HFF-Myc (cell line): ENCODE data around the gene CAMK2A.

Experiments used
- DNase-seq: peaks from one replicate; pipeline ENCODE4 v3.0.0-alpha.2; 2011; ENCODE audit warnings: low read depth; ENCODE audit errors: extremely low read depth
- H3K4me3 ChIP-seq: replicated peaks from 2 replicates; pipeline ENCODE4 v1.5.1; 2011; ENCODE audit warnings: low read depth, mild to moderate bottlenecking, control low read depth, low read length
- CTCF ChIP-seq: IDR thresholded peaks from 2 replicates; pipeline ENCODE4 v1.5.1; 2012; ENCODE audit warnings: mild to moderate bottlenecking, low read depth, low read length, control low read depth; ENCODE audit errors: missing control alignments

Gene CAMK2A

DNA sequence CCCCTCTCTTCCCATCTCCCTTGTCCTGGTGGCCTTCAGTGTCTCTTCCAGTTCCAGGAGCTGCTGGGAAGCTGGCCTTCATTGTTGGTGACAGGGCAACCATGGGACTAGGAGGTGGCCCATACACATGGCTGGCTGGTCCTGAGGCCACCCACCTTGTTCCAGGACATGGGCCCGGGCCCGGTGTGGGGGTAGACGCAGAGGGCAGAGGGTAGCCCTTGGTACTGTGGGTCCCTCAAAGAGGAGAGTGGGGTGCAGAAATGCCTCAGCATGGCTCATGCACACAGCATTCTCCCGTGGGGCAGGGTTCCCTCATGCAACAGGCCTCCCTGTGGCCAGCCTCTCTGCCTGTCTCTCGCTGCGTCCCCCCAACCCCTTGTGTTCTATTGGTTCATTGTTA is 78.9 kb downstream of the CAMK2A start:
- H3K4me3 ChIP-seq: no peak overlapping the region

GRCh38 chr5:150209099-150209635 is 80.4 kb downstream of the CAMK2A start:
- no peak for TF ChIP-seq CTCF
- no peak for DNase-seq
- H3K4me3 ChIP-seq: no peak overlapping the region

More for the DNA sequence above, 78.9 kb downstream of the CAMK2A start:
- no peak for DNase-seq
- TF ChIP-seq CTCF: no peak

DNA sequence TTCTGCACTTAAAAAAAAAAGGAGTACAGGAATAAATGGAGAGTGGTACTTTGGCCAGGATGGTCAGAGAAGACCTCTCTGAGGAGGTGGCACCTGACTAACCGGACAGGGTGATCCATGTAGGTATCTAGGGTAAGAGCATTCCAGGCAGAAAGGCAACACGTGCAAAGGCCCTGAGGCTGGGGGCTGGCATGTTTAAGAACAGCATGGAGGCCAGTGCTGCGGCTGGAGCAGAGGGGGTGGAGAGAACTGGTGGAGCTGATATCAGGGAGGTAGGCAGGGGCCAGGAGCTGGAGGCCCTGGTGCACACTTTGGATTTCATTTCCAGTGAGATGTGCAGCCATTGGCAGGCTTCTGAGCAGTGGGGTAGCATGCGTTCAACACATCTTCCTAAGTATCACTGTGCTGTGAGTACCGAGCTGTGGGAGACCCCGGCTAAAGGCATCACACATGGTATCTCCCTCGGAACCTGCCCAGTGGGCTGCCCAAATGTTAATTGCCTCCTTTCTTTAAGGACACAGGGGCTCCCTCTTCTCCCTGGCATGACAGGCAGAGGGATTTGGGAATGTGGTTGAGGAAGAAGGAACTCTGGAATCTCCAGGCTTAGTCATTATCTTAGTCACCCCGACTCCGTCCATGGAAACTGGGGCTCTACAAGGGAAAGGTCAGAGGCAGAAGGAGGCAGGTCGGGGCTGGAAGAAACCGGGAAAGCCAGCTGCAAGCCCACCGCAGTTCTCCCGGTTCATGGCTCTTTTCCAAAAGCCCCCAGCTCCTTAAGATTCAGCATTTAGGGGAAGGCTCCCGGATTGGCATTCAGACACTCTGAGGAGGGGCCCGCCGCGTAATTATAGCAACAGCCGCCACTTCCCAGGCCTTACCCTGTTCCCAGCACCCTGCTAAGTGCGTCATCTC is 81.1 kb downstream of the CAMK2A start:
- no peak for TF ChIP-seq CTCF
- no peak overlapping the region for H3K4me3 ChIP-seq
- no peak for DNase-seq

DNA sequence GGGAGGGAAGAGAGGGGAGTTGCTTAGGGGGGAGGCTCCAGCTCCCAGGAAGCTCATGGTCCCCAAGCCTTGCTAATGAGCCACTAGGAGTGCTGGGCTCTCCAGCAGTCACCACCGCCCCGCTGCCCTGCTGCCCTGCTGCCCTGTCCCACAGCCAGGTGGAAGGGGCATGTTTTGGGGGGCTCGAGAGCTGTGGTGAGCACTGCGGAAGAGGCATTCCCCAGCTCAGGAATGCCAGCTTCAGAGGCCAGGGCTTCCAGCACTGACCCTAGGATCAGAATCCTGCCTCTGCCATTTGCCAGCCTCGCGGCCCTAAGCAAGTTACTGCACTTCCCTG is 82.8 kb downstream of the CAMK2A start:
- no peak overlapping the region for H3K4me3 ChIP-seq
- no peak for DNase-seq
- TF ChIP-seq CTCF: no peak

- DNase-seq: no peak
- TF ChIP-seq CTCF: no peak
- H3K4me3 ChIP-seq: no peak overlapping the region
These were observed 83.3 kb downstream of the CAMK2A start for GRCh38 chr5:150206098-150206778.

- DNase-seq: no peak
- TF ChIP-seq CTCF: no peak
- no peak overlapping the region for H3K4me3 ChIP-seq
These were observed 85.0 kb downstream of the CAMK2A start for GRCh38 chr5:150204590-150204960.
